ENCODE results near the gene CREG1. TPM values are rescaled to one million over a fixed set of nuclear protein-coding genes. Genes with fewer than 3 reads are reported as not detected.

Gene CREG1
- total RNA-seq, 1 donor from 2014 or later = 2.5 TPM

GRCh38 chr1:167594822-167595221 is 41.3 kb upstream of the CREG1 start:
- Mint-ChIP-seq H3K4me3 (ENCODE audit: unreplicated experiment) (no peak overlapping the region), H3K27me3 (ENCODE audit: unreplicated experiment) (peaks cover 6% of the 10 kb centered on the region), H3K4me1 (ENCODE audit: low read depth, unreplicated experiment) (no peaks in the 10 kb centered on the region), H3K27ac (ENCODE audit: unreplicated experiment) (no peak overlapping the region), H3K9me3 (ENCODE audit: unreplicated experiment) (peaks cover 1% of the 10 kb centered on the region), H3K36me3 (ENCODE audit: unreplicated experiment) (peaks cover 15% of the 10 kb centered on the region)
- no peak for TF ChIP-seq CTCF (IDR thresholded peaks at IDR 0.05; ENCODE audit: partially characterized antibody, unreplicated experiment)
- no peak for DNase-seq

GRCh38 chr1:167593860-167594259 is 40.3 kb upstream of the CREG1 start:
- TF ChIP-seq CTCF (IDR thresholded peaks at IDR 0.05; ENCODE audit: partially characterized antibody, unreplicated experiment) = no peak
- Mint-ChIP-seq H3K27me3 (ENCODE audit: unreplicated experiment) (peaks cover 2% of the 10 kb centered on the region), H3K27ac (ENCODE audit: unreplicated experiment) (no peak overlapping the region), H3K36me3 (ENCODE audit: unreplicated experiment) (peaks cover 19% of the 10 kb centered on the region), H3K4me1 (ENCODE audit: low read depth, unreplicated experiment) (no peaks in the 10 kb centered on the region), H3K4me3 (ENCODE audit: unreplicated experiment) (no peak overlapping the region), H3K9me3 (ENCODE audit: unreplicated experiment) (no peaks in the 10 kb centered on the region)
- no peak for DNase-seq

GRCh38 chr1:167592475-167592874 is 38.9 kb upstream of the CREG1 start:
- Mint-ChIP-seq H3K4me1 (ENCODE audit: low read depth, unreplicated experiment) (no peaks in the 10 kb centered on the region), H3K36me3 (ENCODE audit: unreplicated experiment) (peaks cover 17% of the 10 kb centered on the region), H3K9me3 (ENCODE audit: unreplicated experiment) (no peaks in the 10 kb centered on the region), H3K27ac (ENCODE audit: unreplicated experiment) (no peak overlapping the region), H3K27me3 (ENCODE audit: unreplicated experiment) (peaks cover 2% of the 10 kb centered on the region), H3K4me3 (ENCODE audit: unreplicated experiment) (no peak overlapping the region)
- no peak for DNase-seq
- no peak for TF ChIP-seq CTCF (IDR thresholded peaks at IDR 0.05; ENCODE audit: partially characterized antibody, unreplicated experiment)

DNA sequence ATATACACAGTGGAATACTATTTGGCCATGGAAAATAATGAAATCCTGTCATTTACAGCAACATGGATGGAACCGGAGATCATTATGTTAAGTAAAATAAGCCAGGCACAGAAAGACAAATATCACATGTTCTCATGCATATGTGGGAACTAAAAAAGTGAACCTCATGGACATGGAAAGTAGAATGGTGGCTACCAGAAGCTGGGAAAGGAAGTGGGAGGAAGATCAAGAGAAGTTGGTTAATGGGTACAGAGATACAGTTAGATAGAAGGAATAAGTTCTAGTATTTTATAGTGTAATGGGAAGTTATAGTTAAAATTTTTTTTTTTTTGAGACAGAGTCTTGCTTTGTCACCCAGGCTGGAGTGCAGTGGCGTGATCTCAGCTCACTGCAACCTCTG is 34.8 kb upstream of the CREG1 start:
- Mint-ChIP-seq H3K27me3 (ENCODE audit: unreplicated experiment) (peaks cover under 1% of the 10 kb centered on the region), H3K4me3 (ENCODE audit: unreplicated experiment) (no peak overlapping the region)

DNA sequence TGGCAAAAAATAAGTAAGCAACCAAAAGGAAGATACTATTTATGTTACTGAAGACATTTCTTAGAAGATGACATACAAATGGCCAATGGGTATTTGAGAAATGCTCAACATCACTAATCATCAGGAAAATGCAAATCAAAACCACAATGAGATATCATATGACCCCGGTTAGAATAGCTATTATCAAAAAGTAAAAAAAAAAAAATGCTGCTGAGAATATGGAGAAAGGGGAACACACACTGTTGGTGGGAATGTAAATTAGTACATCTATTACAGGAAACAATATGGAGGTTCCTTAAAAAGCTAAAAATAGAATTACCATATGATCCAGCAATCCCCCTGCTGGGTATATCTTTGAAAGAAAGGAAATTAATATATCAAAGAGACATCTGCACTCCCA is 34.3 kb upstream of the CREG1 start:
- no peak for DNase-seq
- peaks cover 3% of the 10 kb centered on the region for H3K27me3 Mint-ChIP-seq (ENCODE audit: unreplicated experiment)
- H3K36me3 Mint-ChIP-seq (ENCODE audit: unreplicated experiment) = peaks cover 12% of the 10 kb centered on the region
- no peaks in the 10 kb centered on the region for H3K9me3 Mint-ChIP-seq (ENCODE audit: unreplicated experiment)
- H3K4me3 Mint-ChIP-seq (ENCODE audit: unreplicated experiment) = no peak overlapping the region
- TF ChIP-seq CTCF (IDR thresholded peaks at IDR 0.05; ENCODE audit: partially characterized antibody, unreplicated experiment) = no peak
- no peak overlapping the region for H3K27ac Mint-ChIP-seq (ENCODE audit: unreplicated experiment)
- no peaks in the 10 kb centered on the region for H3K4me1 Mint-ChIP-seq (ENCODE audit: low read depth, unreplicated experiment)

More for the DNA sequence above, 34.8 kb upstream of the CREG1 start:
- Mint-ChIP-seq H3K9me3 (ENCODE audit: unreplicated experiment) (no peaks in the 10 kb centered on the region), H3K4me1 (ENCODE audit: low read depth, unreplicated experiment) (no peaks in the 10 kb centered on the region), H3K36me3 (ENCODE audit: unreplicated experiment) (peaks cover 12% of the 10 kb centered on the region), H3K27ac (ENCODE audit: unreplicated experiment) (no peak overlapping the region)
- TF ChIP-seq CTCF (IDR thresholded peaks at IDR 0.05; ENCODE audit: partially characterized antibody, unreplicated experiment) = no peak
- DNase-seq = no peak

All from glutamatergic neuron (in vitro differentiated cells).